MM.1S (cell line): ENCODE measurements around the gene MLPH.

Source experiments
- EZH2 ChIP-seq: fragments of 300-600 bp; sonication (generic); optimal IDR thresholded peaks from 2 replicates; pipeline ENCODE3; 2017; ENCODE audit warnings: low read depth, mild to moderate bottlenecking, antibody characterized with exemption, low read length, mixed read lengths
- EZH2phosphoT487 ChIP-seq: fragments of 300-600 bp; sonication (generic); IDR thresholded peaks from 2 replicates; pipeline ENCODE4 v1.6.1; 2018; ENCODE audit warnings: antibody characterized with exemption, low read length
- TF ChIP-seq, protein P1 (sequence below): fragments of 300-600 bp; sonication (generic); IDR thresholded peaks from 2 replicates; pipeline ENCODE4 v1.5.1; 2016; ENCODE audit warnings: antibody characterized with exemption, low read length, mixed read lengths

DNA sequence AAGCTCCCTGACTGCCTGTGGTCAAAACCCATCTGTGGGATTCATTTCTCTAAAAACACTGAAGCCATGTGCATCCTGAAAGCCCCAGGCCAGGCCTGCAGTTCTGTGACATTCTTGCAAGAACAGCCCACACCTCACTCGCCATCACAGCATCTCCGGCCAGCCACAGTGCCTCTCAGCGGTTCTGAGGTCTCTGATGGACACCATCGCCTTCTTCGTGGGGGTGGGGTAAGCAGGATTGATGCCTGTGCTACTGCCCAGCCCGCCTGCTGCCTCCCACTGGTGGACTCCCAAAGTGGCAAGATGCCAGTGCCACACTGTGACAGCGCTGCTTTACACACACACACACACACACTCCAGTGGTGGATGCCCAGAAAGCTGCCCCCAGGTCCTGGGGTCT lies 74.2 kb downstream of the MLPH start:
- TF ChIP-seq EZH2phosphoT487 (no peak), EZH2 (no peak)
- TF ChIP-seq, protein P1, sequence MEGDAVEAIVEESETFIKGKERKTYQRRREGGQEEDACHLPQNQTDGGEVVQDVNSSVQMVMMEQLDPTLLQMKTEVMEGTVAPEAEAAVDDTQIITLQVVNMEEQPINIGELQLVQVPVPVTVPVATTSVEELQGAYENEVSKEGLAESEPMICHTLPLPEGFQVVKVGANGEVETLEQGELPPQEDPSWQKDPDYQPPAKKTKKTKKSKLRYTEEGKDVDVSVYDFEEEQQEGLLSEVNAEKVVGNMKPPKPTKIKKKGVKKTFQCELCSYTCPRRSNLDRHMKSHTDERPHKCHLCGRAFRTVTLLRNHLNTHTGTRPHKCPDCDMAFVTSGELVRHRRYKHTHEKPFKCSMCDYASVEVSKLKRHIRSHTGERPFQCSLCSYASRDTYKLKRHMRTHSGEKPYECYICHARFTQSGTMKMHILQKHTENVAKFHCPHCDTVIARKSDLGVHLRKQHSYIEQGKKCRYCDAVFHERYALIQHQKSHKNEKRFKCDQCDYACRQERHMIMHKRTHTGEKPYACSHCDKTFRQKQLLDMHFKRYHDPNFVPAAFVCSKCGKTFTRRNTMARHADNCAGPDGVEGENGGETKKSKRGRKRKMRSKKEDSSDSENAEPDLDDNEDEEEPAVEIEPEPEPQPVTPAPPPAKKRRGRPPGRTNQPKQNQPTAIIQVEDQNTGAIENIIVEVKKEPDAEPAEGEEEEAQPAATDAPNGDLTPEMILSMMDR = no peak
